ENCODE results near the gene PDE6B.

PDE6B gene

GRCh38 chr4:680091-680490 lies 54.7 kb downstream of the PDE6B start:
- DNase-seq (ENCODE audit: low read depth) = no peak
- no peak for TF ChIP-seq CTCF (IDR thresholded peaks at IDR 0.05; ENCODE audit: low read length, missing control alignments)
- no peak overlapping the region for H3K4me3 ChIP-seq (replicated peaks; ENCODE audit: low read depth, low read length)

GRCh38 chr4:680551-680927 lies 55.2 kb downstream of the PDE6B start:
- TF ChIP-seq CTCF (IDR thresholded peaks at IDR 0.05; ENCODE audit: low read length, missing control alignments) = no peak
- H3K4me3 ChIP-seq (replicated peaks; ENCODE audit: low read depth, low read length) = peak overlapping the region; percentile 52
- no peak for DNase-seq (ENCODE audit: low read depth)

GRCh38 chr4:680928-681645 lies 55.7 kb downstream of the PDE6B start:
- DNase-seq (ENCODE audit: low read depth) = peak; percentile 35
- peak overlapping the region; percentile 52 for H3K4me3 ChIP-seq (replicated peaks; ENCODE audit: low read depth, low read length)
- TF ChIP-seq CTCF (IDR thresholded peaks at IDR 0.05; ENCODE audit: low read length, missing control alignments) = no peak

- no peak overlapping the region for H3K4me3 ChIP-seq (replicated peaks; ENCODE audit: low read depth, low read length)
- TF ChIP-seq CTCF (IDR thresholded peaks at IDR 0.05; ENCODE audit: low read length, missing control alignments) = no peak
- no peak for DNase-seq (ENCODE audit: low read depth)
Observed at GRCh38 chr4:681736-682451, 56.5 kb downstream of the PDE6B start.

GRCh38 chr4:682490-683172 lies 57.3 kb downstream of the PDE6B start:
- DNase-seq (ENCODE audit: low read depth) = no peak
- no peak for TF ChIP-seq CTCF (IDR thresholded peaks at IDR 0.05; ENCODE audit: low read length, missing control alignments)
- no peak overlapping the region for H3K4me3 ChIP-seq (replicated peaks; ENCODE audit: low read depth, low read length)

- H3K4me3 ChIP-seq (replicated peaks; ENCODE audit: low read depth, low read length) = no peak overlapping the region
- no peak for TF ChIP-seq CTCF (IDR thresholded peaks at IDR 0.05; ENCODE audit: low read length, missing control alignments)
- no peak for DNase-seq (ENCODE audit: low read depth)
Observed at GRCh38 chr4:683247-683897, 58.0 kb downstream of the PDE6B start.

Data from fibroblast of pulmonary artery (primary cell).